ENCODE data around the gene HEATR5B.

The HEATR5B gene

DNA sequence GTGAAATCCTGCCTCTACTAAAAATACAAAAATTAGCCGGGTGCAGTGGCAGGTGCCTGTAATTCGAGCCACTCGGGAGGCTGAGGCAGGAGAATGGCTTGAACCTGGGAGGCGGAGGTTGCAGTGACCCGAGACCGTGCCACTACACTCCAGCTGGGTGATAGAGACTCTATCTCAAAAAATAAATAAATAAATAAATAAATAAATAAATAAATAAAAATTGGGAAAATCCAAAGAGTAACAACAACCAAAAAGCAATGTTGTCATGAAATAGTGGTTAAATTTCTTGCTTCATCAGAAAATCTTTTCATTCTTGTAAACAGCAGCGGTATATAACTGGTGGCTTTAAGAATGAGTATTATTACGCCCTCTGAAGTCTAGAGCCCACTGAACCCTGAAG, 54.4 kb downstream of the HEATR5B start:
- H3K27me3 ChIP-seq (ENCODE audit: control insufficient read depth in 1 of 2, insufficient read depth in 2 of 2, low read length in 2 of 2) = no peaks in the 10 kb centered on the region
- no peaks in the 10 kb centered on the region for H3K4me1 ChIP-seq (ENCODE audit: control insufficient read depth in 1 of 2, insufficient read depth in 2 of 2, low read length in 2 of 2)
- H3K9me3 ChIP-seq (ENCODE audit: control insufficient read depth in 1 of 2, low read length in 2 of 2) = no peaks in the 10 kb centered on the region
- peaks cover 14 to 45% of the 10 kb centered on the region in 2 donors for H3K36me3 ChIP-seq (ENCODE audit: control insufficient read depth in 1 of 2, insufficient read depth in 2 of 2, low read length in 2 of 2)
- no peak overlapping the region for H3K27ac ChIP-seq (ENCODE audit: low read depth, low read length)
- no peak overlapping the region for H3K4me3 ChIP-seq (ENCODE audit: low read depth in 1 of 2, low read length in 2 of 2)
- H3K9ac ChIP-seq (ENCODE audit: low read depth in 1 of 2, low read length in 2 of 2) = no peak overlapping the region

GRCh38 chr2:37026050-37026449, 58.1 kb downstream of the HEATR5B start:
- Histone ChIP-seq H3K36me3 (ENCODE audit: control insufficient read depth in 1 of 2, insufficient read depth in 2 of 2, low read length in 2 of 2) (peaks cover 21 to 53% of the 10 kb centered on the region in 2 donors), H3K9me3 (ENCODE audit: control insufficient read depth in 1 of 2, low read length in 2 of 2) (no peaks in the 10 kb centered on the region), H3K4me3 (ENCODE audit: low read depth in 1 of 2, low read length in 2 of 2) (no peak overlapping the region), H3K27ac (ENCODE audit: low read depth, low read length) (no peak overlapping the region), H3K27me3 (ENCODE audit: control insufficient read depth in 1 of 2, insufficient read depth in 2 of 2, low read length in 2 of 2) (no peaks in the 10 kb centered on the region), H3K4me1 (ENCODE audit: control insufficient read depth in 1 of 2, insufficient read depth in 2 of 2, low read length in 2 of 2) (no peaks in the 10 kb centered on the region), H3K9ac (ENCODE audit: low read depth in 1 of 2, low read length in 2 of 2) (no peak overlapping the region)

DNA sequence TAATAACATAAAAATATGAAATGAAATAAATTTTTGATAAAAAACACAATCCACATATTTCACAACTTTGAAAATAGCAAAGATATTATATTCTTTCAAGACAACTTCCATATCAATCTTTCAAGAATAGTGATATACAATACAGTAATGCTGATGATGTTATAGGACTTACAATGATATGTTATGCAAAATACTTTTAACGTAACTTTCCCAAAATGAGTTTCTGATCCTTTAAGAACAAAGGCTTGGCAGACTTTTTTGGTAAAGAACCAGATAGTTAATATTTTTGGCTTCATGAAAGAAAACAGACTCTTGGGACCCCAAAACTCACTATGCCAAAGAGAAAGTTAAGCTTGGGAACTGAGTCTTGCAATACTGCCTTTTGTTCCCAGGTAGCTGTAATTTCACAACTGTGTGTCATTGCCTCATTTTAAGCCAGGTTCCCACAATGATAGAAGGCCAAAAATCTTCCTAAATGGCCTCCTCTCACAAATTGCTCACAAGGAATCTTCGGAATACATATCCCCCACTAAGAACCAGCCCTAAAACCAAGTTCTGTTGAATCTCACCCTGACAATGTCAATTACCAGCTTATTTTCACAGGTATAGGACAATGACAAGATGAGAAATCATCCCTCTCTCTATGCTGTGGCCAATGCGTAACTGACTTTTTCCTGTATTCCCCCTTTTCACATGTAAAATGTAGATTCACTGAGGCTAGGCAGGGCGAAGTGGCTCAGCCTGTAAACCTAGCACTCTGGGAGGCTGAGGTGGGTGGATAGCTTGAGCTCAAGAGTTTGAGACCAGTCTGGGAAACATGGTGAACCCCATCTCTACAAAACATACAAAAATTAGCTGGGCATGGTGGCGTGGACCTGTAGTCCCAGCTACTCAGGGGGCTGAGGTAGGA, 63.0 kb downstream of the HEATR5B start:
- no peaks in the 10 kb centered on the region for H3K9me3 ChIP-seq (ENCODE audit: control insufficient read depth in 1 of 2, low read length in 2 of 2)
- no peak overlapping the region for H3K27ac ChIP-seq (ENCODE audit: low read depth, low read length)
- H3K9ac ChIP-seq (ENCODE audit: low read depth in 1 of 2, low read length in 2 of 2) = no peak overlapping the region
- peaks cover 18 to 53% of the 10 kb centered on the region in 2 donors for H3K36me3 ChIP-seq (ENCODE audit: control insufficient read depth in 1 of 2, insufficient read depth in 2 of 2, low read length in 2 of 2)
- no peaks in the 10 kb centered on the region for H3K27me3 ChIP-seq (ENCODE audit: control insufficient read depth in 1 of 2, insufficient read depth in 2 of 2, low read length in 2 of 2)
- H3K4me1 ChIP-seq (ENCODE audit: control insufficient read depth in 1 of 2, insufficient read depth in 2 of 2, low read length in 2 of 2) = no peaks in the 10 kb centered on the region
- H3K4me3 ChIP-seq (ENCODE audit: low read depth in 1 of 2, low read length in 2 of 2) = no peak overlapping the region

DNA sequence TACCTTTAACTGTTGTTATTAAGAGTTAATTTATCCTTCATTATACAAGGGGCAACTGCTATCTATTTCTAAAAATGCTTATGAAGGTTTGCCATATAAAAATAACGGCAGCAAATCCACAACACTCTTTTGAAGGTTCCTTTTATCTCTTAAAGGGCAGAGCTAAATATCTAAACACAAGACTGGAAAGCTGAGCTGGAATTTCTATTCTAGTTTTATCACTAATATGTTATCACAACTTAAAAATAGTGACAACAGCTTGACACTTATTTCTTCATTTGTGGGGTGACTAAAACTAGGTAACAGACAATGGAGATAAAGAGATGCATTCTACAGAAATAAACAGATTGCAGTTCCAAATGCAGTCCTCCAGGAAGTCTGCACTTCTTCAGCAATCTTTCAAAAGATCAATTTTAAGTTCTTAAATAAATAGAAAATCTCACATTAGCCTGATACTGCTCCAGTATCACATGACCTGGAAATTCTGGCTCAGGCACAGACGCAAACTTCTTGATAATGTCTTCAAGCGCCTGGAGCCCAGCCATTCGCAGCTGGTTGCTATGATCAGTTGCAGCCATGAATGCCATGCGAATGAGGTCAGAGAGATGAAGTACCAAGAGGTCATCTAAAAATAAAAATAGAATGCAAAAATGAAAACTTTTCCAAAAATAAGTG, 63.8 kb downstream of the HEATR5B start:
- no peaks in the 10 kb centered on the region for H3K4me1 ChIP-seq (ENCODE audit: control insufficient read depth in 1 of 2, insufficient read depth in 2 of 2, low read length in 2 of 2)
- H3K27me3 ChIP-seq (ENCODE audit: control insufficient read depth in 1 of 2, insufficient read depth in 2 of 2, low read length in 2 of 2) = no peaks in the 10 kb centered on the region
- no peaks in the 10 kb centered on the region for H3K9me3 ChIP-seq (ENCODE audit: control insufficient read depth in 1 of 2, low read length in 2 of 2)
- no peak overlapping the region for H3K27ac ChIP-seq (ENCODE audit: low read depth, low read length)
- H3K36me3 ChIP-seq (ENCODE audit: control insufficient read depth in 1 of 2, insufficient read depth in 2 of 2, low read length in 2 of 2) = peaks cover 21 to 51% of the 10 kb centered on the region in 2 donors
- no peak overlapping the region for H3K9ac ChIP-seq (ENCODE audit: low read depth in 1 of 2, low read length in 2 of 2)
- no peak overlapping the region for H3K4me3 ChIP-seq (ENCODE audit: low read depth in 1 of 2, low read length in 2 of 2)

DNA sequence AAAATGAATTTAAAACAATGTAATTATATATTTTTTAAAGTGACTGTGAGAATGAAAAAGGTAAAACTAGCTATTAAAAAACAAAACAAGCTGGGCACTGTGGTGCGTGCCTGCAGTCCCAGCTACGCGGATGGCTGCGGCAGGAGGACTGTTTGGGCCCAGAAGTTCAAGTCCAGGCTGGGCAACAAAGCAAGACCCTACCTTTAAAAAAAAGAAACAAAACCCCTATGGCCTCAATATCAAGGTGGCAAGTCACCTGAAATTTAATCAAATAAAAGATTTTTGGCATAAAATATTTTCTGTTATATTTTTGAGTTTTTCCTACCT, 70.9 kb downstream of the HEATR5B start:
- H3K27me3 ChIP-seq (ENCODE audit: control insufficient read depth in 1 of 2, insufficient read depth in 2 of 2, low read length in 2 of 2) = no peaks in the 10 kb centered on the region
- H3K27ac ChIP-seq (ENCODE audit: low read depth, low read length) = no peak overlapping the region
- peaks cover 13 to 37% of the 10 kb centered on the region in 2 donors for H3K36me3 ChIP-seq (ENCODE audit: control insufficient read depth in 1 of 2, insufficient read depth in 2 of 2, low read length in 2 of 2)
- peak overlapping the region in 1 of 2 donors; percentile 53 for H3K4me3 ChIP-seq (ENCODE audit: low read depth in 1 of 2, low read length in 2 of 2)
- no peak overlapping the region for H3K9ac ChIP-seq (ENCODE audit: low read depth in 1 of 2, low read length in 2 of 2)
- peaks cover 0 to 9% of the 10 kb centered on the region in 2 donors for H3K4me1 ChIP-seq (ENCODE audit: control insufficient read depth in 1 of 2, insufficient read depth in 2 of 2, low read length in 2 of 2)
- H3K9me3 ChIP-seq (ENCODE audit: control insufficient read depth in 1 of 2, low read length in 2 of 2) = no peaks in the 10 kb centered on the region

GRCh38 chr2:37011130-37011529, 73.0 kb downstream of the HEATR5B start:
- peaks cover 16 to 38% of the 10 kb centered on the region in 2 donors for H3K36me3 ChIP-seq (ENCODE audit: control insufficient read depth in 1 of 2, insufficient read depth in 2 of 2, low read length in 2 of 2)
- no peaks in the 10 kb centered on the region for H3K27me3 ChIP-seq (ENCODE audit: control insufficient read depth in 1 of 2, insufficient read depth in 2 of 2, low read length in 2 of 2)
- no peak overlapping the region for H3K27ac ChIP-seq (ENCODE audit: low read depth, low read length)
- no peaks in the 10 kb centered on the region for H3K9me3 ChIP-seq (ENCODE audit: control insufficient read depth in 1 of 2, low read length in 2 of 2)
- H3K4me1 ChIP-seq (ENCODE audit: control insufficient read depth in 1 of 2, insufficient read depth in 2 of 2, low read length in 2 of 2) = peaks cover 0 to 9% of the 10 kb centered on the region in 2 donors
- no peak overlapping the region for H3K4me3 ChIP-seq (ENCODE audit: low read depth in 1 of 2, low read length in 2 of 2)
- no peak overlapping the region for H3K9ac ChIP-seq (ENCODE audit: low read depth in 1 of 2, low read length in 2 of 2)

- H3K4me3 ChIP-seq (ENCODE audit: low read depth in 1 of 2, low read length in 2 of 2) = peak overlapping the region in 1 of 2 donors; percentile 24
- H3K27me3 ChIP-seq (ENCODE audit: control insufficient read depth in 1 of 2, insufficient read depth in 2 of 2, low read length in 2 of 2) = no peaks in the 10 kb centered on the region
- no peaks in the 10 kb centered on the region for H3K9me3 ChIP-seq (ENCODE audit: control insufficient read depth in 1 of 2, low read length in 2 of 2)
- H3K9ac ChIP-seq (ENCODE audit: low read depth in 1 of 2, low read length in 2 of 2) = no peak overlapping the region
- no peak overlapping the region for H3K27ac ChIP-seq (ENCODE audit: low read depth, low read length)
- H3K4me1 ChIP-seq (ENCODE audit: control insufficient read depth in 1 of 2, insufficient read depth in 2 of 2, low read length in 2 of 2) = peaks cover 5 to 7% of the 10 kb centered on the region in 2 donors
- H3K36me3 ChIP-seq (ENCODE audit: control insufficient read depth in 1 of 2, insufficient read depth in 2 of 2, low read length in 2 of 2) = peaks cover 21 to 36% of the 10 kb centered on the region in 2 donors
These were observed 78.9 kb downstream of the HEATR5B start for GRCh38 chr2:37005118-37005868.

DNA sequence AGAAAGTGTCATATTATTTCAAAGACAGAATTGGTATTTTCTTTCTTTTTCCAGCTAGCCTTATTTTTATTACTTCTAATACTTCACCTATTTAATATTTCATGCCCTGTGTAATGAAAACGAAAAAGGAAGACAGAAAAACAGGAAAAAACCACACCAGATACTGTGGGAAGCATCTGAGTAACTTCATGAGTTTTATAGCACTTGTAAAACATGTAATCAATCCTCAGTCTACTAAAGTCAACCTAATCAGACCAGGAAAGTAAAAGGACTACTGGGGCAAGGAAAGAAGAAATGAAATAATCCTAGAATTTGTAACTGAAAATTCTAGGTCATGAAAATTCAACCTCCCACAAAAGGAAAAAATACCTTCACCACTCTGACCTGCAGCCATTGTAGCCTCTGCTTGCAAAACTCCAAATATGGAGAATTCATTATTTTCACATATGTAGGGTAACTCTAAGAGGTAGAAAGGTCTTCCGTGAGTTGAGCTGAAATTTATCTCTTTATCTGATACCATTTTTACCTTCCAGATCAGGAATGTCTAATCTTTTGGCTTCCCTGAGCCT, 83.1 kb downstream of the HEATR5B start:
- Histone ChIP-seq H3K9me3 (ENCODE audit: control insufficient read depth in 1 of 2, low read length in 2 of 2) (no peaks in the 10 kb centered on the region), H3K27me3 (ENCODE audit: control insufficient read depth in 1 of 2, insufficient read depth in 2 of 2, low read length in 2 of 2) (no peaks in the 10 kb centered on the region), H3K36me3 (ENCODE audit: control insufficient read depth in 1 of 2, insufficient read depth in 2 of 2, low read length in 2 of 2) (peaks cover 17 to 35% of the 10 kb centered on the region in 2 donors), H3K4me3 (ENCODE audit: low read depth in 1 of 2, low read length in 2 of 2) (no peak overlapping the region), H3K9ac (ENCODE audit: low read depth in 1 of 2, low read length in 2 of 2) (no peak overlapping the region), H3K27ac (ENCODE audit: low read depth, low read length) (no peak overlapping the region), H3K4me1 (ENCODE audit: control insufficient read depth in 1 of 2, insufficient read depth in 2 of 2, low read length in 2 of 2) (peaks cover 5 to 7% of the 10 kb centered on the region in 2 donors)

- Histone ChIP-seq H3K4me3 (ENCODE audit: low read depth in 1 of 2, low read length in 2 of 2) (peak overlapping the region; percentile 10 to 34), H3K4me1 (ENCODE audit: control insufficient read depth in 1 of 2, insufficient read depth in 2 of 2, low read length in 2 of 2) (peaks cover 3 to 7% of the 10 kb centered on the region in 2 donors), H3K36me3 (ENCODE audit: control insufficient read depth in 1 of 2, insufficient read depth in 2 of 2, low read length in 2 of 2) (peaks cover 14 to 34% of the 10 kb centered on the region in 2 donors), H3K9me3 (ENCODE audit: control insufficient read depth in 1 of 2, low read length in 2 of 2) (no peaks in the 10 kb centered on the region), H3K27me3 (ENCODE audit: control insufficient read depth in 1 of 2, insufficient read depth in 2 of 2, low read length in 2 of 2) (no peaks in the 10 kb centered on the region), H3K9ac (ENCODE audit: low read depth in 1 of 2, low read length in 2 of 2) (no peak overlapping the region), H3K27ac (ENCODE audit: low read depth, low read length) (no peak overlapping the region)
These were observed 83.9 kb downstream of the HEATR5B start for GRCh38 chr2:37000318-37000717.

All from duodenal mucosa (tissue), 2 donors.